NCI-H2171 (cell line): ENCODE results near the gene C16orf82.
A peak's percentile ranks its signal among the peaks of the same experiment; 100 is the strongest.

Experiments used
- DNase-seq: peaks from one replicate; lab custom pipeline; 2025; lab: John Stamatoyannopoulos, UW

Gene C16orf82

DNA sequence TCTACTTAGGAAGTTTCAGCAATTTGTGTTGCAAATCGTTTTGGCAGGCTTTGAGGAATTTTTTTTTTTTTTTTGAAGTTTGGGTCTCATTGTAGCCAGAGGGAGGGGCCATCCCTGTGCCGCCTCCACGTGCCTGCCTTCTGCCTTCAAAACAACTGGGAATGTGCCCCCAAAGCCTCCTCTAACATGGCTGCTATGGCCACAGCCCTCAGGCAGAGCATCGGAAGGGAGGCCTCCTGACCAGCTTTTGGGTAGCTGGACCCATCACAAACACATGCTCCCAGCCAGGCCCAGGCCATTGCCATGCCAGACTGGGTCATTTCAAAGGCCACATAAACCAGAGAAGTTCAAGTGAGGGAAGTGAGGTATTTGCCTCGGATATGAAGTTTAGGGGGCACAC lies 21.5 kb downstream of the C16orf82 start:
- no peak for DNase-seq

GRCh38 chr16:27096375-27096774 lies 29.6 kb downstream of the C16orf82 start:
- DNase-seq = no peak

GRCh38 chr16:27097800-27098230 lies 31.1 kb downstream of the C16orf82 start:
- DNase-seq = no peak

DNA sequence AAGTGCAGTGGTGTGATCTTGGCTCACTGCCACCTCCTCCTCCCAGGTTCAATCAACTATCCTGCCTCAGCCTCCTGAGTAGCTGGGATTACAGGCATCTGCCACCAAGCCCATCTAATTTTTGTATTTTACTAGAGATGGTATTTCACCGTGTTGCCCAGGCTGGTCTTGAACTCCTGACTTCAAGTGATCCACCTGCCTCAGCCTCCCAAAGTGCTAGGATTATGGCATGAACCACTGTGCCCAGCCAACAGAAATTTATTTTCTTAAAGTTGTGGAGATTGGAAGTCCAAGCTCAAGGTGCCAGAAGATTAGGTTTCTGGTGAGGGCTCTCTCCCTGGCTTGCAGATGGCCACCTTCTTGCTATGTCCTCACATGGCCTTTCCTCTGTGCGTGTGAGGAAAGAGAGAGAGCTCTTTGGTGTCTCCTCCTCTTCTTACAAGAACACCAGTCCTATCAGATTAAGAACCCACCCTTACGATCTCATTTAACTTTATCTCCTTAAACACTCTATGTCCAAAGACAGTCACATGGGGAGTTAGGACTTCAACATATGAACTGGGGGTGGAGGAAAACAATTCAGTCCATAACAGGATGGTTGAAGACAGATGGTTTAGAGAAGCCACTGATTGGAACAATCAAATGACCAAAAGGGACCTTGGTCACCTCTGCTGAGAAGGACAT lies 31.8 kb downstream of the C16orf82 start:
- DNase-seq = no peak

DNA sequence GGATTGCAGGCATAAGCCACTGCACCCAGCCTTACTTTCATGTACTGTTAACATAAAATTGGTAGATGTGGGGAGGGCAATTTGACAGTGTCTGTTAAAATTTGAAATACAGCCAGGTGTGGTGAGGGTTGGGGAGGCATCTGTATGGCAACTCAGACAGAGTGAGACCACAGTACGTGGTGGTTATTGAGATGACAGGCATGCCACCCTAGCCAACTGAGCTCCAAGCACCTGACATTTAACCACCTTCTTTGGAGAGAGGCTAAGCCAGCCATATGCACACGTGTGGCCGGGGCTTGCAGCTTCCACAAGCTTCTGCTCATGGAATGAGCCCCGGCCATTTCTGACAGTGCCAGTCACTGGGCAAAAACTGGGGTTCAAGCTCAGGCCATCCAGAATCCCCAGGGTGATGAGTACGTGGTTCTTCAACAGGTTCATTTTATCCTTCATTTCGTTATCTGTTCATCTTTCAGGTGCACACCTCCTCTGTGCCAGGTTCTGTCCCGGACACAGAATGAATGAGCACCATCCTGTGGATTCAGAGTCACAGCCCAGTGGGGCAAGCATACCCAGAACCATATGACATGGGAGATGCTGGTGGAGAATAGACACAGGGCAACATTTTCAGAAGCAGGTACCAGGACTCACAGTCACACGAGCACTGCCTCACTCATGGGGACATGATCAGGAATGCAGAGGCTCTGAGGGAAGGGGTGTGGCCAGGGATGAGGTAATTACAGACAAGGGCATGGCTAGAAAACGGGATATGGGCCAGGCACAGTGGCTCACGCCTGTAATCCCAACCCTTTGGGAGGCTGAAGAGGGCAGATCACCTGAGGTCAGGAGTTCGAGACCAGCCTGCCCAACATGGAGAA lies 36.2 kb downstream of the C16orf82 start:
- DNase-seq = no peak

DNA sequence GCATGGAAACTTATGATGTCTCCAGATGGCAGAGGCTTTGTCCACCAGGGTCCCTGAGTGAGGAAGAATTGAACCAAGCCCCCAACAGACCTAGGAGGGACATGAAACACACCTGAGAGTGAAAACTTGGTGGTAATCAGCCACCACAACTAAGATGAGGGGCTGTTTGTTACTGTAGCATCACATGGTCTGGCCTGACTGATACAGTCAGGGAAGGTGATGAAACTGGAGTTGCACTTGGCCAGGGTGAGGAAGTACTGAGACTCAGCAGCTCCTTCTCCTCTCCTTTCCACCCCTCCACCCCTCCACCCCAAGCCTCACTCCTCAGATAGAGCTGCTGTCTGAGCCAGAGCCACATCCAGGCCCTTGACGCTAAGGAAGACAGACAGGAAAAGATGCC lies 37.2 kb downstream of the C16orf82 start:
- DNase-seq = no peak

DNA sequence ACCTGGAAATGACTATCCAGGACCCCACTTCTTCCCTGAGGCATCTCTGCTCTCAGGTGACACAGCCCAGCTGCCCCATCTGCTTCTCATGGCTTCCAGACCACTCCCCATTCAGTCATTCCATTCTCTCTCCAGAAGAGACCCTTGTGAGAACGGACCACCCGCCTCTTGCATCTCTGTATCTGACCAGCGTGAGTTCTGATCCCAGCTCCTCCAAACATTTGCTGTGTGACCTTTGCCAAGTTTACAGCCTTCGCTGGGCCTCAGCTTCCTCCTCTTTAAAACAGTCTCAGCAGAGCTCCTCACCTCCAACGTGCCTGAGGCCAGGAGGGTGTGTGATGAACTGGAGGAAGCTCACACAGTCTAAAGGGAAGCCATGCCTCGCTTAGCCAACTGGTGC lies 39.6 kb downstream of the C16orf82 start:
- no peak for DNase-seq

DNA sequence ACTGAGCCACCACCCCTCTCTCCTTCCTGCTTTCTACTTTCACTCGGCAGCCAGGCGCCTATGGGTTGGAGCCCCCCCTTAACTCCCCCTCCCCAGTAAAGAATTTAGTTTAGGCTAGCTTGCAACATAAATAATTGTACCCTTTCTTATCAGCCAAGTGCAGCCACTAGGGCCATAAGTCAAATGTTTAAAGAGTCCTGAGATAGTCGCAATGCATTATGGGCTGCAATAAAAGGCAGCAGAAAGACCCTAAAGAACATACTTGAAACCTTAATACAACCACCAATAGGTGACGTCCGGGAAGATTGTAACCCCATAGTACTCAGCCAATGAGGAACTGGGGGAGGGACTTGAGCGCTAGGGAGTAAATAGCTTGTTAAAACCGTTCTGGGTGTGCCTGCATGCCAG lies 40.5 kb downstream of the C16orf82 start:
- no peak for DNase-seq

DNA sequence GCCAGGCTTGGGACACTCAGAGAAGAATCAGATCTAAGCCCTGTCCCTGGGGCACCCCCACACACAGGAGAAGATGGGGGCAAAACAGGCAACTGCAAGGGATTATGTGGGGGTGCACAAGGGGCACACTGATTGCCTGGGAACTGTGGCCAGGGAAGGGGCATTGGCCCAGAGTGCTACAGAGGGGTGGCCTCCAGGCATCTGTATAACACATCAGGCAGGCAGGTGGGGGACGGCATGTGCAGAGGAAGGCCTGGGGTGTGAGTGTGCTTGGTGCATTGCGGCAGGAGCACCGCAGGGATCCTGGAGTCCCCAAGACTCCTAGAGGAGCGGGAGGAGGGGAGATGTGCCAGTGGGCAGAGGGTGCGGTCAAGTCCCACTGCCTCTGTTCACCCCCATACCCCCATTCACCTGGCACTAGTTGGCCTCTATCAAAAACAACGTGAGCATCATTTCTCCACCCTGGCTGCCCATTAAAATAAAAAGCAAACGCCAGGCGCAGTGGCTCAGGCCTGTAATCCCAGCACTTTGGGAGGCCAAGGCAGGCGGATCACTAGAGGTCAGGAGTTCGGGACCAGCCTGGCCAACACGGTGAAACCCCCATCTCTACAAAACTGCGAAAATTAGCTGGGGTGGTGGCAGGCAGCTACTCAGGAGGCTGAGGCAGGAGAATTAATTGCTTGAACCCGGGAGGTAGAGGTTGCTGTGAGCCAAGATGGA lies 41.5 kb downstream of the C16orf82 start:
- no peak for DNase-seq

DNA sequence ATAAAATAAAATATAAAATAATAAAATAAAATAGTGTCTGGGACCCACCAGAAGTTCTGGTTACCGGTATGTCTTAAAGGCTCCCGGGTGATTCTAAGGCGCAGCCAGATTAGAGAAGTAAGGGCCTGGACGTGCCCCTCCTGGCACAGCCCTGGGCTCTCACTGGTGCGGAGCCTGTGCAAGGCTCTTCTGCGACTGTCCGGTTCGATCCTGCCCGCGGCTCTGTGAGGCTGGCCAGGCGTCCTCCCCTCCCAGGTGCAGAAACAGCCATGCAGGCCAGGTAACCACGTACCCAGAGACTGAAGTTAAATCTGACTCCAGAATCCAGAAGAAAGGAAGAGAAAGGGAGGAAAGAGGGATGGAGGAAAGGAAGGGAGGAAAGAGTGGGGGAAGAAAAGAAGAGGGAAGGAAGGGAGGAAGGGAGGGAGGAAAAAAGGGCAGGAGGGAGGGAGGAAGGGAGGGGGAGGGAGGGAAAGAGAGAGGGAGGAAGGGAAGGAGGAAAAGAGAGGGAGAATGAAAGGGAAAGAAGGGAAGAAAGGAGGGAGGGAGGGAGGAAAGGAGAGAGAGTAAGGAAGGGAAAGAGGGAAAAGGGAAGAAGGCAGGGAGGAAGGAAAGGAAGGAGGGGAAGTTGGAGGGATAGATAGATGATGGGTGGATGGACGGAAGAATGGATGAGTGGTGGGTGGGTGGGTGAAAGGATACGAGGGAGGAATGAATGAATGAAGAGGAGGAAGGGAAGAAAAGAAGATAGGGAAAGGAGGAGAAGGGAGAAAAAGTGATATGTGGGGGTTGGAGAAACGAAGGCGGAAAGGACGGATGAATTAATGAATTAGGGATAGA lies 42.3 kb downstream of the C16orf82 start:
- no peak for DNase-seq

GRCh38 chr16:27109666-27110523 lies 43.2 kb downstream of the C16orf82 start:
- peak; percentile 88 for DNase-seq

GRCh38 chr16:27110524-27110896 lies 43.8 kb downstream of the C16orf82 start:
- no peak for DNase-seq

GRCh38 chr16:27111486-27111885 lies 44.8 kb downstream of the C16orf82 start:
- no peak for DNase-seq

GRCh38 chr16:27112093-27112811 lies 45.5 kb downstream of the C16orf82 start:
- no peak for DNase-seq

- DNase-seq = no peak
Measured at GRCh38 chr16:27113341-27113841, 46.7 kb downstream of the C16orf82 start.

DNA sequence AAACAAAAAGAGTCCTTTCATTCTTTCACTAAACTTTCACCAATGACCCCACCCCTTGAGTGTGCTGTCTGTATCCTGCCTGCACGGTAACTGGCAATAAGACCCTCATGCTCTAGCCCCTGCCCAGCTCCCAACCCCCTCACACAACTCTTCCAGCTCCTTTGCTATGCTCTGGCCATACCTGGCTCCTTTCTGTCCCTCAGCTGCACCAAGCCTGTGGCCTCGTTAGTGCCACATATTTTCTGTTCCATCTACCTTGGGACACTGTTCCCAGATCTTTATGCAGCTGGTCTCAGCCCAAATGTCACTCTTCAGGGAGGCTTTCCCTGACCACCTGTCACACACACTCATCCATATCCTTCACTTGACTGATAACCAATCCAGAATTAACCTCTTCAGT lies 47.3 kb downstream of the C16orf82 start:
- no peak for DNase-seq

DNA sequence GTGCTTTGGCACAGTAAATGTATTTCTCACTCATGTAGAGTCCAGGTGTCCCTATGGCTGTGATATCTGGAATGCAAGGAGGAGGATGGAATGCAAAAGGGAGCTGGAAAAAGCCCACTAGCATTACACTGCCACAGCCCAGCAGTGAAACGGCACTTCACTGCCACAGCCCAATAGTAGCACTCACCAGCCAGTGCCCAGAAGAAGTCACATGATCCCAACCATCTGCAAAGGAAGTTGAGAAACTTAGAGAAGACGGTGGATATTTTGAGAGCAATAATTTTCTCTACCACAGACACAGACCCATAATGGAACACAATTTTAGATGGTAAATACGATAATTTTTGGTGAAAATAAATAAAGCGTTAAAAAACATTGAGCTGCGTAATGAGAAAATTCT lies 51.8 kb downstream of the C16orf82 start:
- no peak for DNase-seq
